WI38 (cell line): ENCODE data around the gene RNF41.
A peak's percentile ranks its signal among the peaks of the same experiment; 100 is the strongest.

Experiments
- H3K4me3 ChIP-seq: 2 replicates; pipeline ENCODE4 v1.5.1; 2011; ENCODE audit warnings: low read depth, mild to moderate bottlenecking, control low read depth, low read length
- CTCF ChIP-seq: IDR thresholded peaks from 2 replicates; pipeline ENCODE4 v1.5.1; 2012; ENCODE audit warnings: low read depth, mild to moderate bottlenecking, control low read depth, low read length

The RNF41 gene

GRCh38 chr12:56154246-56154771, 67.4 kb downstream of the RNF41 start:
- no peak for TF ChIP-seq CTCF
- H3K4me3 ChIP-seq = no peak overlapping the region

DNA sequence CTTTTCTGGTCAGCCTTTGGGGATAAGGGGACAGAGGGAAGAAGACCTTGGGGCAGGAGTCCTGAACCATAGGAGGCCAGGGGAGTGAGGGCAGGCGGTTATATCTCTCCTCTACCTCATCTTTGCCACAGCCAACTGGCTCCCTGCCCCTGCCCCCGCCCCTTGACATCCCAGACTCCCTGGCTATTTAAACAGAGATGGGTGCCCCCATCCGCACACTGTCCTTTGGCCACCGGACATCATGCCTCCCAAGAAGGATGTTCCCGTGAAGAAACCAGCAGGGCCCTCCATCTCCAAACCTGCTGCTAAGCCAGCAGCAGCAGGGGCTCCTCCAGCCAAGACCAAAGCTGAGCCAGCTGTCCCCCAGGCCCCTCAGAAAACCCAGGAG, 68.0 kb downstream of the RNF41 start:
- no peak for TF ChIP-seq CTCF
- H3K4me3 ChIP-seq = peak overlapping the region; percentile 79

DNA sequence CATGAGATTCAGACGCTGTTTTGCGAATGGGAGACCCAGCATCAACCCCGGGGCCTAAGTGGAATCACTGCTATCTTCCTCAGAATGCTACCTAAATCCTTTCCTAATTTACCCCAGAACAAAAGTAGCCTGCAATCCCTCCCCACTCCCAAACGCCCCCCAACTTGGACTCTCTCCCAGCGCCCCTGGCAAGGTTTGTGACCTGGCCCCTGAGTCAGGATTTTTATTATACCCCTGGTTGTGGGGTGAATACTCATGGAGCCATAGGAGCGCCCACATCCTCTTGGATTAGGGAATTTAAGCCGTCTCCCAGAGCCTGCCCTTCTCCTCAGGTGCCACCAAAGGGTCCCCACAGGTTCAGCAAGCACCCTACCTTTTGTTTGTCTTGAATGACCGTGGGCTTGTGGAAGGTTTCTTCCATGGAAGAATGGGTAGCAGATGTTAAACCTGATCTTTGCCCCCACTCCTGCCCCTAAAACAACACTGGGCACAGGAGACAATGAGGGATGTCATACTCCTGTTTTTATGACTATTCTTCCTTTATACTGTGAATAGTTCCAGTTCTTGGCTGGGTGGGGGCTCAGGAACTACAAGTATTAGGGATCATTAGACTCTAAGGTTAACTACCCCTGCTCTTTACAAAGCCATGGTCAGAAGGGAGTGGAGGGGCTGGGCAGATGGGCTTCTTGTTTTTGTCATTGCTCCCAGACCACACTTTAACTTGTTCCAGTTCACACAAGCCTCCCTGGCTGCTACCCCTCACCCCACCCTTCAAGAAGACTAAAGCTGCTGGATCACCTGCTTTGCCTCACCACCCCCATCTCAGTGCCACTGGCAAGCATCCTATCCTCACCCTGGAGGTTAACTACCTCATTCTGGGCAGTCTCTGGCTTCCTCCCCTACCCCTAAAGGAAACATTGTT, 68.7 kb downstream of the RNF41 start:
- H3K4me3 ChIP-seq = peak overlapping the region; percentile 79
- TF ChIP-seq CTCF = no peak
